ENCODE measurements around the gene HADHA.
"Not testable (repeated sequence)": the region's sequence is repeated elsewhere in the genome, so short reads cannot be mapped to it uniquely, and the experiment has no call there.

The HADHA gene

GRCh38 chr2:26178746-26179436, 65.5 kb downstream of the HADHA start:
- no peak for DNase-seq (ENCODE audit: low read depth)
- H3K4me3 ChIP-seq (ENCODE audit: low read depth, low read length) = peak overlapping the region; percentile 49

- DNase-seq (ENCODE audit: low read depth) = no peak
- peak overlapping the region; percentile 49 for H3K4me3 ChIP-seq (ENCODE audit: low read depth, low read length)
Observed at GRCh38 chr2:26178246-26178645, 66.2 kb downstream of the HADHA start.

DNA sequence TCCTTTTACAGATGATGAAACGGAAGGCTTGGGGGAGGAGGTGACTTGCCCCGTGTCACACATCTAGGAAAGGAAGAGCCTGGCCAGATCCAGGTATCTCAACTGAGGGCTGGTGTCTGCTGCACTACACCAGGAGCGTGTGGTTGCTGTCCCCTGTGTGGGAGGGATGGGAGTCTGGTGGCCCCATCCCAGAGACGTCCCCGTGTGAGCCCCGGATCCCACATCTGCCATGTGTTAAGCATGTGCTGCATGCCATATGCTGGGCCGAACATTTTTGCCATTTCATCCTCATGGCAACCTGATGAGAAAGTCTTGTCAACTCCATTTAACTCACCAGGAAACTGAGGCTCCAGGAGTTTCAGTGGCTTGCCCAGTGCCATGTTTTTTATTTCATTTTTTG, 67.3 kb downstream of the HADHA start:
- no peak for DNase-seq (ENCODE audit: low read depth)
- H3K4me3 ChIP-seq (ENCODE audit: low read depth, low read length) = no peak overlapping the region

GRCh38 chr2:26176279-26176615, 68.2 kb downstream of the HADHA start:
- DNase-seq (ENCODE audit: low read depth) = no peak
- no peak overlapping the region for H3K4me3 ChIP-seq (ENCODE audit: low read depth, low read length)

DNA sequence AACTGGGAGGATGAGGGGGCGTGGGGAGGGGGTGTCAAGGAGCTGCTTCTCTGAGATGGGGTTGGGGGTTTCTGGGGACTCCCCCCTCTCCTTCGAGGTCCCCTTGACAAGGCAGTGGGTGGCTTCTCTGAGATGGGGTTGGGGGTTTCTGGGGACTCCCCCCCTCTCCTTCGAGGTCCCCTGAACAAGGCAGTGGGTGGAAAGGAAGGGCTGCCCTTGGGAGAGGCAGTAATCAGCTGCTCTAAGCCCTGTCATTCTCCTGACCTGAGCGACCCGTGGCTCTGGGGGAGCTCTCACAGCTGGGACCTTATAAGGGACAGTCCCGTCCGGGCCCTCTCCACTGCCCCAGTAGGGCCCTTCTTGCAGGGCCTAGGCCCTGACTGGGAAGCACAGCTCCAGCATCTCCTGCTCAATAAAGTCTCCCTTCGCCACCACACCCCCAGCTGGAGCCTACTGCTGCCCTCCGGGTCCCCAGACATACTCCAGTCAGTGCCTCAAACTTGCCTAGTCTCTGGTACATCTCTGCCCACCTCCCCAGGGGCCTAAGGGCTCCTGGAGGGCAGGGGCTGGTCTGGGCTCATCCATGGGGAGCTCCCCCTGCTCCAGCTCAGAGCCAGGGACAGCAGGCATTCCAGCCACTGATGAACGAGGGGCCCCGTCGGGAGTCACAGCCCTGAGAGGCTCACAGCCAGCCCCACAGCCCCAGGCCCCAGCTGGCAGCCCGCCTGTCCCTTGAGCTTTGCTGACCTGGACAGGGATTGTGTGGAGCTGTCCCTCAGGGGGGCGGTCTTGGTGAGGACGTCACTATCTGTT, 68.8 kb downstream of the HADHA start:
- DNase-seq (ENCODE audit: low read depth) = no peak
- H3K4me3 ChIP-seq (ENCODE audit: low read depth, low read length) = no peak overlapping the region

- H3K4me3 ChIP-seq (ENCODE audit: low read depth, low read length) = no peak overlapping the region
- DNase-seq (ENCODE audit: low read depth) = no peak
Observed at GRCh38 chr2:26174691-26175465, 69.6 kb downstream of the HADHA start.

- H3K4me3 ChIP-seq (ENCODE audit: low read depth, low read length) = no peak overlapping the region
- DNase-seq (ENCODE audit: low read depth) = no peak
Observed at GRCh38 chr2:26173776-26174482, 70.5 kb downstream of the HADHA start.

- DNase-seq (ENCODE audit: low read depth) = no peak
- peak within 1 kb of the TSS; percentile 44 for H3K4me3 ChIP-seq (ENCODE audit: low read depth, low read length)
Observed at GRCh38 chr2:26172871-26173775, 71.3 kb downstream of the HADHA start, which contains the start of gene GAREM2. TSS of gene GAREM2 (plus strand) at chr2:26173088. CDS start at chr2:26173221, 133 bp downstream.

GRCh38 chr2:26172189-26172870, 72.1 kb downstream of the HADHA start:
- DNase-seq (ENCODE audit: low read depth) = no peak
- H3K4me3 ChIP-seq (ENCODE audit: low read depth, low read length) = peak overlapping the region; percentile 32

GRCh38 chr2:26170795-26171194, 73.6 kb downstream of the HADHA start:
- DNase-seq (ENCODE audit: low read depth) = no peak
- no peak overlapping the region for H3K4me3 ChIP-seq (ENCODE audit: low read depth, low read length)

DNA sequence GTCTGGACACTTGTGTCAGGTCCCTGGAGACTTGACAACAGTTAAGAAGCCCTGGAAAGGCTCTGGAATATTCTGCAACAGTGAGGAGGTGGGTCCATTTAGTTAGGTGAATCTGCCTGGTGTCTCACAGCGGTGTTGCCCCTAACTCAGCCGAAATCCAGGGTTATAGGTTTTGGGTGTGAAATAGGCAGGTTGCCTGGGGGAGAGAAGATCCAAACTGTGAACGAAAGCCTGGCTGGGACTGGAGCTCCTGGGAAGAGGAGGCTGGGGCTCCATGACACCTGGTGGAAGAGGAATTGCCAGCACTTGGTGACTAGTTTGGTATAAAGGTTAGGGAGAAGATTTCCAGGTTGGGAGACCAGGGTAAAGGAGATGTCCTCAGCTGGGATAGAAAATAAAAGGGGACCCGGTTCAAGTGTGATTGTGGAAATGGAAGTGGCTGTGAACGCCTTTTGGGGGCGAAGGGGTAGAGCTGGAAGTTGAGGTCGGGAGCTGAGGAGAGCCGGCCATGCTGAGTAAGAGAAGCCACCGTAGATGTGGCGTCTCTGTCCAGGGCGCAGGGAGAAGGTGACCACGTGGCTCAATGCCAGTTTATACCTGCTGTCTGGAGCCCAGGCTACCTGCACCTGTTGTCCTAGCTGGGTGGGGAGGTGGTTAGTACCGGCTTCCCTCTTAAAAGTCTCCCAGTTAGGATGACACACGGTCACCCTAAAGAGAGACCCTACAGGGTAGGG, 74.6 kb downstream of the HADHA start:
- no peak for DNase-seq (ENCODE audit: low read depth)
- no peak overlapping the region for H3K4me3 ChIP-seq (ENCODE audit: low read depth, low read length)

DNA sequence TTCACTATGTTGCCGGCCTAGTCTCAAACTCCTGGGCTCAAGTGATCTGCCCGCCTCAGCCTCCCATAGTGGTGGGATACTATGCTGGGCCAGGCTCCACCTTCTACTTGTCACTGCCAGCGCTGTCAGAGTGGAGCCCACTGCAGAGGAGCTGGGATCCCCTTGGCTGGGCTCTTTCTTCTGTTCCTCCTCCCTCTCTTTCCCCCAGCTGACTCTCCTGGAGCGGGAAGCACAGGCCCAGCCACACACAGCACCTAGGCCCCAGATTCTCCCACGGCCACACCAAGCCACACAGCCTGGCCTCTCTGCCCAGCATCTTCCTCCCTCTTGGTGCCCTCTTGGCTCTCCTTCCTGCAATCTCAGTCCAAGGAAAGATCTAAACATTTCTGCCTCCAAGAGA, 75.2 kb downstream of the HADHA start:
- no peak overlapping the region for H3K4me3 ChIP-seq (ENCODE audit: low read depth, low read length)
- DNase-seq (ENCODE audit: low read depth) = no peak

- H3K4me3 ChIP-seq (ENCODE audit: low read depth, low read length) = no peak overlapping the region
- no peak for DNase-seq (ENCODE audit: low read depth)
Observed at GRCh38 chr2:26168785-26169184, 75.6 kb downstream of the HADHA start.

GRCh38 chr2:26166541-26166940, 77.9 kb downstream of the HADHA start:
- H3K4me3 ChIP-seq (ENCODE audit: low read depth, low read length); DNase-seq (ENCODE audit: low read depth): not testable (repeated sequence)

DNA sequence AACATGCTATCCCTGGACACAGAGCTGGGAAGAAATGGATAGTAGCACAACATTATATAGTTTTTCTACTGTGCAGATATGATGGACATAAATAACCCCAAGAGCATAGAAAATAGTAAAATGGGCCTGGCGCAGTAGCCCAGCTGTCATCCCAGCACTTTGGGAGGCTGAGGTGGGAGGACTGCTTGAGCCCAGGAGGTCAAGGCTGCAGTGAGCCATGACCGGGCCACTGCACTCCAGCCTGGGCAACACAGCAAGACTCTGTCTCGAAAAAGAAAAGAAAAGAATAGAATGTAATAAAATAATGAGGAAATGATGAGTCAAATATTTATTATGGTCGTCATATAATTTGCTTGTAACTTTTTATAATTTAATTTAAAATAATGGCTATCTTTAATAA, 79.0 kb downstream of the HADHA start:
- no peak overlapping the region for H3K4me3 ChIP-seq (ENCODE audit: low read depth, low read length)
- no peak for DNase-seq (ENCODE audit: low read depth)

- no peak overlapping the region for H3K4me3 ChIP-seq (ENCODE audit: low read depth, low read length)
- no peak for DNase-seq (ENCODE audit: low read depth)
Observed at GRCh38 chr2:26164641-26165211, 79.7 kb downstream of the HADHA start.

- no peak for DNase-seq (ENCODE audit: low read depth)
- H3K4me3 ChIP-seq (ENCODE audit: low read depth, low read length) = no peak overlapping the region
Observed at GRCh38 chr2:26164231-26164630, 80.2 kb downstream of the HADHA start.

Data from skeletal muscle cell (primary cell).